HUES64 (cell line): ENCODE results near the gene RACGAP1. TPM values are rescaled to one million over a fixed set of nuclear protein-coding genes. Genes with fewer than 3 reads are reported as not detected.
A peak's percentile ranks its signal among the peaks of the same experiment; 100 is the strongest.

ENCODE experiments used
- H3K27ac ChIP-seq: 2 replicates; pipeline ENCODE4 v1.7.0; 2013; ENCODE audit warnings: low read depth, low read length, inconsistent platforms
- H3K27me3 ChIP-seq: 2 replicates; pipeline ENCODE4 v1.6.1; 2013; ENCODE audit warnings: mild to moderate bottlenecking, low read length; ENCODE audit not compliant: insufficient read depth
- H3K36me3 ChIP-seq: 2 replicates; pipeline ENCODE4 v1.6.1; 2013; ENCODE audit warnings: mild to moderate bottlenecking, low read length; ENCODE audit not compliant: insufficient read depth
- H3K4me1 ChIP-seq: 2 replicates; pipeline ENCODE4 v1.6.1; 2013; ENCODE audit warnings: mild to moderate bottlenecking, low read length, moderate library complexity; ENCODE audit not compliant: insufficient read depth
- H3K4me3 ChIP-seq: 2 replicates; pipeline ENCODE4 v1.5.1; 2013; ENCODE audit warnings: mild to moderate bottlenecking, low read length, moderate library complexity
- H3K9ac ChIP-seq: 2 replicates; pipeline ENCODE4 v1.6.1; 2013; ENCODE audit warnings: mild to moderate bottlenecking, low read depth, low read length
- H3K9me3 ChIP-seq: 2 replicates; pipeline ENCODE4 v1.6.1; 2013; ENCODE audit warnings: low read depth, low read length; ENCODE audit not compliant: insufficient read depth
- WGBS: fragments of 150-250, 120-280 bp; methylation state at CpG from one replicate; pipeline ENCODE4 v1.1.7; 2013; ENCODE audit warnings: missing lambda C conversion rate; 5-methylcytosine and 5-hydroxymethylcytosine counted together
- polyA plus RNA-seq, 2 experiments: library from polyadenylated mRNA; stranded (reverse); fragments of 50-300 nt; gene quantifications; one replicate each; pipeline ENCODE4 v1.2.3, GENCODE V29; 2013

The RACGAP1 gene
- polyA plus RNA-seq (2013, experiment 1 of 2): 33.0 TPM
- 43.9 TPM for polyA plus RNA-seq (2013, experiment 2 of 2)

GRCh38 chr12:50025187-50026059 is at the start of gene RACGAP1:
RACGAP1 (minus strand) TSS chr12:50025494; CDS start chr12:50016715, 8,779 bp downstream.
- WGBS: 3% methylated on average over 45 of the region's 47 CpGs
- Histone ChIP-seq H3K4me1 (peaks cover 3% of the 10 kb centered on the region; the same call in 1 of the 2 replicates), H3K4me3 (peak within 1 kb of the TSS; percentile 80), H3K9ac (peak within 1 kb of the TSS; percentile 70), H3K36me3 (no peaks in the 10 kb centered on the region), H3K9me3 (no peaks in the 10 kb centered on the region), H3K27ac (peak within 1 kb of the TSS; percentile 47; the same call in 1 of the 2 replicates), H3K27me3 (no peaks in the 10 kb centered on the region)

GRCh38 chr12:50073712-50074111 is 48.4 kb upstream of the RACGAP1 start:
- WGBS: 87% methylated on average over 10 of the region's 10 CpGs
- H3K27me3 ChIP-seq: no peaks in the 10 kb centered on the region
- no peak overlapping the region for H3K27ac ChIP-seq
- H3K36me3 ChIP-seq: no peaks in the 10 kb centered on the region
- H3K9me3 ChIP-seq: no peaks in the 10 kb centered on the region
- H3K4me3 ChIP-seq: no peak overlapping the region
- no peak overlapping the region for H3K9ac ChIP-seq
- peaks cover 10% of the 10 kb centered on the region for H3K4me1 ChIP-seq

- 85% methylated on average over 7 of the region's 7 CpGs for WGBS
- H3K4me3 ChIP-seq: no peak overlapping the region
- no peaks in the 10 kb centered on the region for H3K9me3 ChIP-seq
- H3K27ac ChIP-seq: no peak overlapping the region
- peaks cover 10% of the 10 kb centered on the region for H3K4me1 ChIP-seq
- no peaks in the 10 kb centered on the region for H3K36me3 ChIP-seq
- no peaks in the 10 kb centered on the region for H3K27me3 ChIP-seq
- no peak overlapping the region for H3K9ac ChIP-seq
These were observed 47.9 kb upstream of the RACGAP1 start for GRCh38 chr12:50073206-50073605.

GRCh38 chr12:50072198-50072907 is 47.1 kb upstream of the RACGAP1 start:
- no peak overlapping the region for H3K27ac ChIP-seq
- no peaks in the 10 kb centered on the region for H3K27me3 ChIP-seq
- no peak overlapping the region for H3K9ac ChIP-seq
- 50% methylated on average over 10 of the region's 10 CpGs for WGBS
- H3K9me3 ChIP-seq: no peaks in the 10 kb centered on the region
- H3K4me3 ChIP-seq: no peak overlapping the region
- H3K4me1 ChIP-seq: peaks cover 10% of the 10 kb centered on the region
- H3K36me3 ChIP-seq: no peaks in the 10 kb centered on the region

- 63% methylated on average over 9 of the region's 9 CpGs for WGBS
- no peak overlapping the region for H3K27ac ChIP-seq
- H3K36me3 ChIP-seq: no peaks in the 10 kb centered on the region
- no peaks in the 10 kb centered on the region for H3K27me3 ChIP-seq
- H3K4me1 ChIP-seq: peaks cover 16% of the 10 kb centered on the region
- no peak overlapping the region for H3K9ac ChIP-seq
- H3K9me3 ChIP-seq: no peaks in the 10 kb centered on the region
- H3K4me3 ChIP-seq: no peak overlapping the region
These were observed 45.2 kb upstream of the RACGAP1 start for GRCh38 chr12:50070314-50071060.

- H3K4me1 ChIP-seq: peaks cover 16% of the 10 kb centered on the region
- H3K9ac ChIP-seq: no peak overlapping the region
- no peaks in the 10 kb centered on the region for H3K27me3 ChIP-seq
- WGBS: 94% methylated on average over 3 of the region's 3 CpGs
- H3K9me3 ChIP-seq: no peaks in the 10 kb centered on the region
- H3K36me3 ChIP-seq: no peaks in the 10 kb centered on the region
- H3K27ac ChIP-seq: no peak overlapping the region
- no peak overlapping the region for H3K4me3 ChIP-seq
These were observed 44.2 kb upstream of the RACGAP1 start for GRCh38 chr12:50069539-50069938.

- 99% methylated on average over 5 of the region's 5 CpGs for WGBS
These were observed 43.8 kb upstream of the RACGAP1 start for GRCh38 chr12:50069069-50069468.

GRCh38 chr12:50066402-50066801 is 41.1 kb upstream of the RACGAP1 start:
- H3K27me3 ChIP-seq: peaks cover 16% of the 10 kb centered on the region
- peak overlapping the region; percentile 36; the same call in 1 of the 2 replicates for H3K27ac ChIP-seq
- 64% methylated on average over 5 of the region's 5 CpGs for whole genome bisulfite sequencing
- H3K4me3 ChIP-seq: no peak overlapping the region
- H3K9ac ChIP-seq: no peak overlapping the region
- H3K36me3 ChIP-seq: no peaks in the 10 kb centered on the region
- peaks cover 6% of the 10 kb centered on the region; the same call in 1 of the 2 replicates for H3K4me1 ChIP-seq
- no peaks in the 10 kb centered on the region for H3K9me3 ChIP-seq

More at GRCh38 chr12:50069069-50069468, 43.8 kb upstream of the RACGAP1 start:
- Histone ChIP-seq H3K27me3 (no peaks in the 10 kb centered on the region), H3K27ac (no peak overlapping the region), H3K4me3 (no peak overlapping the region), H3K9me3 (no peaks in the 10 kb centered on the region), H3K9ac (no peak overlapping the region), H3K4me1 (peaks cover 16% of the 10 kb centered on the region), H3K36me3 (no peaks in the 10 kb centered on the region)

GRCh38 chr12:50065726-50066310 is 40.5 kb upstream of the RACGAP1 start:
- peak overlapping the region; percentile 36; the same call in 1 of the 2 replicates for H3K27ac ChIP-seq
- WGBS: 95% methylated on average over 3 of the region's 3 CpGs

GRCh38 chr12:50062728-50063460 is 37.6 kb upstream of the RACGAP1 start:
- no peaks in the 10 kb centered on the region for H3K9me3 ChIP-seq
- 92% methylated on average over 4 of the region's 5 CpGs for WGBS
- no peak overlapping the region for H3K27ac ChIP-seq
- H3K27me3 ChIP-seq: peaks cover 51% of the 10 kb centered on the region
- H3K9ac ChIP-seq: no peak overlapping the region
- H3K4me3 ChIP-seq: no peak overlapping the region
- H3K4me1 ChIP-seq: peaks cover 6% of the 10 kb centered on the region; the same call in 1 of the 2 replicates
- H3K36me3 ChIP-seq: no peaks in the 10 kb centered on the region

More at GRCh38 chr12:50065726-50066310, 40.5 kb upstream of the RACGAP1 start:
- Histone ChIP-seq H3K9me3 (no peaks in the 10 kb centered on the region), H3K4me3 (no peak overlapping the region), H3K27me3 (peaks cover 22% of the 10 kb centered on the region), H3K36me3 (no peaks in the 10 kb centered on the region), H3K9ac (no peak overlapping the region), H3K4me1 (peaks cover 6% of the 10 kb centered on the region; the same call in 1 of the 2 replicates)
